A549 treated with Mapracorat at 1 μM for 4 hours (cell line): ENCODE data around the gene ARMC5. TPM values are rescaled to one million over a fixed set of nuclear protein-coding genes. Genes with fewer than 3 reads are reported as not detected.

Experiments used
- total RNA-seq: library from RNA; stranded (reverse); fragments of 200-300 nt; extraction: Qiagen RNA extraction; gene quantifications from 5 replicates; pipeline ENCODE4 v1.2.3, GENCODE V29; 2022

The ARMC5 gene, protein sequence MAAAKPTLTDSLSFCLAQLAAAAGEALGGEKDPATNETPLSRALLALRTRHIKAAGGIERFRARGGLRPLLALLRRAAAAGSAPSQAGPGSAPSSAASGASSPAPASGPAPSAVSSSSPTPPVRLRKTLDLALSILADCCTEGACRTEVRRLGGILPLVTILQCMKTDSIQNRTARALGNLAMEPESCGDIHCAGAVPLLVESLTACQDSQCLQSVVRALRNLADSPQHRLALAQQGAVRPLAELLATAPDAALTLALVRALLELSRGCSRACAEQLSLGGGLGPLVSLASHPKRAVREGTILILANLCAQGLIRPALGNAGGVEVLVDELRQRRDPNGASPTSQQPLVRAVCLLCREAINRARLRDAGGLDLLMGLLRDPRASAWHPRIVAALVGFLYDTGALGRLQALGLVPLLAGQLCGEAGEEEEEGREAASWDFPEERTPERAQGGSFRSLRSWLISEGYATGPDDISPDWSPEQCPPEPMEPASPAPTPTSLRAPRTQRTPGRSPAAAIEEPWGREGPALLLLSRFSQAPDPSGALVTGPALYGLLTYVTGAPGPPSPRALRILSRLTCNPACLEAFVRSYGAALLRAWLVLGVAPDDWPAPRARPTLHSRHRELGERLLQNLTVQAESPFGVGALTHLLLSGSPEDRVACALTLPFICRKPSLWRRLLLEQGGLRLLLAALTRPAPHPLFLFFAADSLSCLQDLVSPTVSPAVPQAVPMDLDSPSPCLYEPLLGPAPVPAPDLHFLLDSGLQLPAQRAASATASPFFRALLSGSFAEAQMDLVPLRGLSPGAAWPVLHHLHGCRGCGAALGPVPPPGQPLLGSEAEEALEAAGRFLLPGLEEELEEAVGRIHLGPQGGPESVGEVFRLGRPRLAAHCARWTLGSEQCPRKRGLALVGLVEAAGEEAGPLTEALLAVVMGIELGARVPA
- 5.9 to 14.0 TPM (median 10.2 TPM) in 5 replicates for total RNA-seq

DNA sequence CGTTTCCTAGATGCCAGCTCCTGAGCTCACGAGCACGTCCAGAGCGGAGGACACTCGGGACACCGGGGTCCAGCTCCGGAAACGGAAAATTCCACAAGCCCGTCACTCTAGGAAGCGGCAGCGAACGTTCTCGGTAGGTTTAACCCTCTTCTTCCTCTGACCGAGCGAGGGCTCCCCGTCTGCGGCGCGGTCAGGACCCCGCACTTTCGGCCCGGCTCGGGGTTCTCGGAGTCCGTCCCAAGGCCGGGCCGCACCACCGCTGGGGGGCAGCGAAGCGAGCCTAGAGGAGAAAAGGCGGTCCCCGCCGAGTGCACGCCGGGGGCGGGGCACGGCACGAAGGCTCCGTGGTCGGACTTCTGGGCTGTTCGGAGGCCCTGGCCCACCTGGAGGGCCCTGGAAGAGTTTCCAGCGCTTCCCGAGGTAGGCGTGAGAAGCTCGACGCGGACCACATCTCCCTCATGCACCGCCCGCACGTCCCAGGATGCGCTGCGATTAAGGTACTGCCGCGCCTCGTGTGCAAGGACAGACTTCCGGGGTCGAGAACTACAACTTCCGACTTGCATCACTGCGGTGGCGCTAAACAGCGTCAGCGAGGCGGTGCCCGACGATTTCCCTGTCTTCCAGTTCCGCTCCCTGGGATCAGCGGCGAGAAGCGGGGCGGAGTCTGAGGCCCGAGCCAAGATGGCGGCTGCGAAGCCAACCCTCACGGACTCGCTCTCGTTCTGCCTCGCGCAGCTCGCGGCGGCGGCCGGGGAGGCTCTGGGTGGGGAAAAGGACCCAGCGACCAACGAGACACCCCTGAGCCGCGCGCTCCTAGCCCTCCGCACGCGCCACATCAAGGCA lies at the start of gene ARMC5:
Gene ARMC5 (plus strand): TSS at position 658 of the 843 bp plus-strand sequence. CDS start 24 bp downstream, at position 682.

DNA sequence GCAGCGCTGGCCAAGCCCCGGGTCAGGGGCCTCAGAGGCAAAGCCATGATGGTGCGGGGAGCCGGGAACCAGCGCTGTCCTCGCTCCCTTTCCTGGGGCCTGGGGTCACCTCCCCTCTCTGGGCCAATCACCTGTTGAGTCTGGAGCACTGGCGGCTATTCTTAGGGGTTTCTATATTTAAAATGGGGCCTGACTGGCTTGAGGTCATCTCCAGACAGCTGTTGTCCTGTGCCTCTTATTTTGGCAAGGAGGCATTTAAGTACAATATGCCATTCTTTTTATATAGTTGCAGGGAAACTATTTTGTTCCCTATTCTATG lies 31.1 kb upstream of the ARMC5 start, which contains the start of gene COX6A2:
Gene COX6A2 (minus strand): TSS at position 82 of the 319 bp plus-strand sequence. CDS start 35 bp downstream, at position 47.

GRCh38 chr16:31471875-31472708 lies 12.8 kb downstream of the ARMC5 start, which contains the start of gene TGFB1I1:
Gene TGFB1I1, plus strand, starts transcription at chr16:31472152. Its CDS starts 37 bp downstream, at chr16:31472189.

GRCh38 chr16:31483081-31483480 lies 23.8 kb downstream of the ARMC5 start, which contains the start of gene SLC5A2:
Gene SLC5A2, plus strand, starts transcription at chr16:31483123. Its CDS starts 14 bp downstream, at chr16:31483137.

DNA sequence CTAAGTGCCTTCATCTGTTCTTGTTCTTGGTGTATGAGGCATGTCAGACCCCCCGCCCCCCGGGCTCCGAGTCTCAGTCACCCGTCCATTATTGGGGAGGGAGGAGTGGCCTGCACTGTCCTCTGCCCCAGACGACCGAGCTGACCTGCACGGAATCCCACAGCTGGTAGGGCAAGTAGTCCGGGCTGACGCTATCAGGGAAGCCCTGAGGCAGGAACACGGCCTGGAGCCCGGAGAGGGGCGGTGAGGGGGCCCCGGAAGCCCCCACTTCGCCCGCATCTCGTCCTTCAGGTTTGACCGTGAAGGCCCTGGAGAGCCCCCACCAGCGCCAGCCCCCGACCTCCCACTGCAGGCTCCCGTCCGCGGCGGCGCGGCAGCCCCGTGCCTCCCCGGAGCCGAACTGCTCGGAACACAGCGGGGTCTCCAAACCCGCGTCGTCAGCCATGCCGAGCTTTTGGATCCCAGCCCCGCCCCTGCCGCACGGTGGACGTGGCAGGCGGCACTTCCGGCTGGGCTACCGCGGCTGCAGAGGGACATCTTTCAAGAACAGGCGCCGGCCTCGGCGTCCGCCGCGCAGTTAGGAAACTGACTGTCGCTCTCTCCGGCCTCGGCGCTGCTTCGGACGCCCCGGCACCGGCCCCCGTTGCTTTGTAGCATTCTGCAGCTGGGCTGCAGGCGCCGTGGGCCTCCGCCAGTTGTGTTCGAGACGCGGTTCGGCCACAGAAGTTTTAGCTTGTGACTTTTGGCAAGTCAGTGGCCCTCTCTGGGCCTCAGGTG lies 48.8 kb downstream of the ARMC5 start, which contains the start of gene RUSF1:
Gene RUSF1 (minus strand): TSS at position 463 of the 777 bp plus-strand sequence. CDS start 18 bp downstream, at position 445.

Other genes starting within 250 kb of the ARMC5 start
- gene TRIM72, start 245.4 kb upstream of the ARMC5 start, total RNA-seq, result 0.07 to 0.15 TPM (median 0.07 TPM) in 5 replicates
- gene PYDC1, start 242.4 kb upstream of the ARMC5 start, total RNA-seq, result not detected in 5 replicates
- gene ITGAM, start 199.5 kb upstream of the ARMC5 start, total RNA-seq, result 1.4 to 2.8 TPM (median 2.1 TPM) in 5 replicates
- 1.1 to 1.6 TPM (median 1.3 TPM) in 5 replicates for gene ITGAX, start 104.3 kb upstream of the ARMC5 start, total RNA-seq
- 0.05 to 0.16 TPM (median 0.07 TPM) in 3 of 5 replicates, not detected in the others for gene ITGAD, start 66.2 kb upstream of the ARMC5 start, total RNA-seq
- not detected in 5 replicates for gene COX6A2, start 31.1 kb upstream of the ARMC5 start, total RNA-seq
- gene ZNF843, start 16.7 kb upstream of the ARMC5 start, total RNA-seq, result 0.05 to 0.22 TPM (median 0.10 TPM) in 5 replicates
- gene TGFB1I1, start 12.7 kb downstream of the ARMC5 start, total RNA-seq, result 38.0 to 61.9 TPM (median 53.0 TPM) in 5 replicates
- gene SLC5A2, start 23.6 kb downstream of the ARMC5 start, total RNA-seq, result 0.23 to 0.34 TPM (median 0.27 TPM) in 4 of 5 replicates, not detected in the other
- gene RUSF1, start 48.9 kb downstream of the ARMC5 start, total RNA-seq, result 38.7 to 54.6 TPM (median 49.4 TPM) in 5 replicates
- not detected in 5 replicates for gene AHSP, start 68.4 kb downstream of the ARMC5 start, total RNA-seq